A673 (cell line): ENCODE results near the gene SF3B3. TPM values are rescaled to one million over a fixed set of nuclear protein-coding genes. Genes with fewer than 3 reads are reported as not detected.

Source experiments
- BruUV-seq: library from RNA; stranded (reverse); fragments of 400-500 nt; replicated peaks from 2 replicates; lab custom pipeline; 2021; lab: Mats Ljungman, UMichigan
- CTCF ChIA-PET: fragments of 300-600 bp; sonication (Branson Sonifier 250); formaldehyde crosslinking; loops from one replicate; lab custom pipeline; 2022; ENCODE audit warnings: antibody characterized with exemption; lab: Charles Lee
- POLR2A ChIA-PET: fragments of 300-600 bp; sonication (Branson Sonifier 250); formaldehyde crosslinking; loops from one replicate; lab custom pipeline; 2022; ENCODE audit warnings: antibody characterized with exemption; ENCODE audit not compliant: low non-redundant PET; lab: Charles Lee
- DNase-seq: peaks from one replicate; pipeline ENCODE4 v3.0.0-alpha.2; 2015; ENCODE audit warnings: low spot score
- H3K27ac ChIP-seq: fragments of 200-600 bp; sonication (generic); 2 replicates; pipeline ENCODE4 v1.5.1; 2016; ENCODE audit warnings: mixed run types, low read depth, mild to moderate bottlenecking, mixed read lengths, antibody characterized with exemption, low read length; ENCODE audit not compliant: poor library complexity, severe bottlenecking
- H3K27me3 ChIP-seq: fragments of 200-600 bp; sonication (generic); replicated peaks from 2 replicates; pipeline ENCODE4 v1.6.1; 2017; ENCODE audit warnings: mixed run types, low read depth, mild to moderate bottlenecking, mixed read lengths, antibody characterized with exemption, low read length; ENCODE audit not compliant: insufficient read depth, poor library complexity
- H3K36me3 ChIP-seq: fragments of 200-600 bp; sonication (generic); 2 replicates; pipeline ENCODE4 v1.6.1; 2016; ENCODE audit warnings: mixed run types, mild to moderate bottlenecking, mixed read lengths, antibody characterized with exemption, low read length; ENCODE audit not compliant: insufficient read depth, poor library complexity, severe bottlenecking
- H3K4me1 ChIP-seq: fragments of 200-600 bp; sonication (generic); 2 replicates; pipeline ENCODE4 v1.6.1; 2017; ENCODE audit warnings: mixed run types, mild to moderate bottlenecking, mixed read lengths, antibody characterized with exemption, low read length; ENCODE audit not compliant: insufficient read depth, poor library complexity, severe bottlenecking
- H3K4me3 ChIP-seq: fragments of 200-600 bp; sonication (generic); 2 replicates; pipeline ENCODE4 v1.5.1; 2016; ENCODE audit warnings: low read depth, mixed run types, mild to moderate bottlenecking, mixed read lengths, low read length; ENCODE audit not compliant: poor library complexity, severe bottlenecking
- H3K9me3 ChIP-seq: fragments of 200-600 bp; sonication (generic); 2 replicates; pipeline ENCODE4 v1.6.1; 2016; ENCODE audit warnings: mixed run types, low read depth, mild to moderate bottlenecking, mixed read lengths, antibody characterized with exemption, low read length; ENCODE audit not compliant: poor library complexity, severe bottlenecking
- CTCF ChIP-seq: fragments of 300-800, 200-600 bp; sonication (generic); conservative IDR thresholded peaks from 2 replicates; pipeline ENCODE4 v1.5.1; 2017; ENCODE audit warnings: low read depth, mild to moderate bottlenecking, antibody characterized with exemption, low read length, moderate library complexity, mixed read lengths
- EZH2 ChIP-seq: fragments of 200-600 bp; sonication (generic); IDR thresholded peaks from 2 replicates; pipeline ENCODE4 v1.6.1; 2017; ENCODE audit warnings: borderline replicate concordance, low read depth, mild to moderate bottlenecking, mixed read lengths, antibody characterized with exemption, low read length; ENCODE audit not compliant: poor library complexity, severe bottlenecking
- intact Hi-C: fragments of 100-400 bp; cut with micrococcal nuclease; formaldehyde crosslinking; loops from one replicate; pipeline ENCODE4 v1.10.0; 2022; ENCODE audit not compliant: unreplicated experiment
- total RNA-seq: library from RNA; stranded (reverse); gene quantifications from 2 replicates; pipeline ENCODE4 v1.2.3, GENCODE V29; 2021

SF3B3 gene
- total RNA-seq, 1 experiment from 2014 or later, result 571 TPM

DNA sequence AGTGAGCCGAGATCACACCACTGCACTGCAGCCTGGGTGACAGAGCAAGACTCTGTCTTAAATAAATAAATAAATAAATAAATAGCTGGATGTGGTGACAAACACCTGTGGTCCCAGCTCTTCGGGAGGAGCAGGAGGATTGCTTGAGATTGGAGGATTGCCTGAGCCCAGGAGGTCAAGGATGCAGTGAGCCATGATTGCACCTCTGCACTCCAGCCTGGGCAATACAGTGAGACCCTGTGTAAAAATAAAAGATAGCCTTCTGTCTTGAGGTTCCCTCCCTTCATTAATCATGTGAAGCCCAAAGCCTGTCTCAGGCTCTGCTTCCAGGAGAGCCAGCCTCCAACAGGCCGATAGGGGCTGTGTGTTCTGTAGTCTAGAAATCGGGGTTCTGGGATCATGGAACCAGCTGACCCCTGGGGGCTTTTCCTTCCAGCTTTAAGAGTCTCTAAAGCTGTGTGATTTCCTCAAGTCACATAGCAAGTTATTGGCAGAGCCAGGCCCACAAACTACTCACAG is 88.2 kb downstream of the SF3B3 start:
- POLR2A ChIA-PET, result no interaction called here
- no peak for TF ChIP-seq EZH2
- no peak for TF ChIP-seq CTCF
- no TSS peak for BruUV-seq

GRCh38 chr16:70612931-70613330 is 89.3 kb downstream of the SF3B3 start:
- H3K36me3 ChIP-seq, result no peaks in the 10 kb centered on the region
- intact Hi-C loops, result no loop called here
- CTCF ChIA-PET, result no interaction called here
- no peak overlapping the region for H3K4me3 ChIP-seq
- BruUV-seq, result no TSS peak
- H3K27me3 ChIP-seq, result no peaks in the 10 kb centered on the region
- no peaks in the 10 kb centered on the region for H3K9me3 ChIP-seq
- H3K27ac ChIP-seq, result no peak overlapping the region
- TF ChIP-seq EZH2 (no peak), CTCF (no peak)
- no peak for DNase-seq
- POLR2A ChIA-PET, result interaction anchor here (0.5 kb wide), 1 partner anchor 90 kb away, joined by 3 read pairs; the partner anchor contains the start of gene COG4
- no peaks in the 10 kb centered on the region for H3K4me1 ChIP-seq

More for the DNA sequence above, 88.2 kb downstream of the SF3B3 start:
- no peaks in the 10 kb centered on the region for H3K9me3 ChIP-seq
- H3K36me3 ChIP-seq, result no peaks in the 10 kb centered on the region
- no peaks in the 10 kb centered on the region for H3K4me1 ChIP-seq
- no peak overlapping the region for H3K27ac ChIP-seq
- no peaks in the 10 kb centered on the region for H3K27me3 ChIP-seq
- DNase-seq, result no peak
- CTCF ChIA-PET, result no interaction called here
- intact Hi-C loops, result no loop called here
- H3K4me3 ChIP-seq, result no peak overlapping the region

- DNase-seq, result no peak
- H3K27me3 ChIP-seq, result no peaks in the 10 kb centered on the region
- H3K4me3 ChIP-seq, result no peak overlapping the region
- TF ChIP-seq EZH2 (no peak), CTCF (no peak)
- H3K27ac ChIP-seq, result no peak overlapping the region
- no TSS peak for BruUV-seq
- no peaks in the 10 kb centered on the region for H3K4me1 ChIP-seq
- no peaks in the 10 kb centered on the region for H3K9me3 ChIP-seq
- intact Hi-C loops, result no loop called here
- POLR2A ChIA-PET, result no interaction called here
- H3K36me3 ChIP-seq, result no peaks in the 10 kb centered on the region
- CTCF ChIA-PET, result interaction anchor here (0.6 kb wide), 1 partner anchor 39 kb away, joined by 3 read pairs; no protein-coding TSS in a partner anchor
These were observed 90.8 kb downstream of the SF3B3 start for GRCh38 chr16:70614208-70614951.
